ENCODE measurements around the gene HYI.

HYI gene

GRCh38 chr1:43445606-43446387, 7.9 kb downstream of the HYI start:
- in situ Hi-C loops (cut with HindIII; ENCODE audit: low sequenced_read_pairs) = no loop called here

GRCh38 chr1:43444836-43445235, 8.9 kb downstream of the HYI start:
- in situ Hi-C loops (cut with HindIII; ENCODE audit: low sequenced_read_pairs) = no loop called here

- in situ Hi-C loops (cut with HindIII; ENCODE audit: low sequenced_read_pairs) = no loop called here
Measured at GRCh38 chr1:43444151-43444828, 9.4 kb downstream of the HYI start.

- in situ Hi-C loops (cut with HindIII; ENCODE audit: low sequenced_read_pairs) = no loop called here
Measured at GRCh38 chr1:43443197-43443946, 10.4 kb downstream of the HYI start.

GRCh38 chr1:43442756-43443155, 11.0 kb downstream of the HYI start:
- in situ Hi-C loops (cut with HindIII; ENCODE audit: low sequenced_read_pairs) = no loop called here

GRCh38 chr1:43441894-43442637, 11.7 kb downstream of the HYI start:
- in situ Hi-C loops (cut with HindIII; ENCODE audit: low sequenced_read_pairs) = no loop called here

- in situ Hi-C loops (cut with HindIII; ENCODE audit: low sequenced_read_pairs) = no loop called here
Measured at GRCh38 chr1:43441166-43441893, 12.4 kb downstream of the HYI start.

GRCh38 chr1:43440358-43440757, 13.4 kb downstream of the HYI start:
- in situ Hi-C loops (cut with HindIII; ENCODE audit: low sequenced_read_pairs) = no loop called here

GRCh38 chr1:43439781-43440180, 13.9 kb downstream of the HYI start:
- in situ Hi-C loops (cut with HindIII; ENCODE audit: low sequenced_read_pairs) = no loop called here

- in situ Hi-C loops (cut with HindIII; ENCODE audit: low sequenced_read_pairs) = no loop called here
Measured at GRCh38 chr1:43438953-43439581, 14.7 kb downstream of the HYI start.

GRCh38 chr1:43438576-43438952, 15.2 kb downstream of the HYI start:
- in situ Hi-C loops (cut with HindIII; ENCODE audit: low sequenced_read_pairs) = no loop called here

GRCh38 chr1:43438006-43438405, 15.7 kb downstream of the HYI start:
- in situ Hi-C loops (cut with HindIII; ENCODE audit: low sequenced_read_pairs) = no loop called here

- in situ Hi-C loops (cut with HindIII; ENCODE audit: low sequenced_read_pairs) = no loop called here
Measured at GRCh38 chr1:43437031-43437973, 16.4 kb downstream of the HYI start.

GRCh38 chr1:43436371-43436770, 17.4 kb downstream of the HYI start:
- in situ Hi-C loops (cut with HindIII; ENCODE audit: low sequenced_read_pairs) = no loop called here

- in situ Hi-C loops (cut with HindIII; ENCODE audit: low sequenced_read_pairs) = no loop called here
Measured at GRCh38 chr1:43435146-43436145, 18.3 kb downstream of the HYI start.

GRCh38 chr1:43434256-43434655, 19.5 kb downstream of the HYI start:
- in situ Hi-C loops (cut with HindIII; ENCODE audit: low sequenced_read_pairs) = no loop called here

GRCh38 chr1:43432907-43433306, 20.8 kb downstream of the HYI start:
- in situ Hi-C loops (cut with HindIII; ENCODE audit: low sequenced_read_pairs) = no loop called here
